Ishikawa (cell line): ENCODE measurements around the gene METTL22.

Source experiments
- CEBPB ChIP-seq: IDR thresholded peaks from 2 replicates; pipeline ENCODE4 v1.6.1; 2012
- CREB1 ChIP-seq: IDR thresholded peaks from 2 replicates; pipeline ENCODE4 v1.6.1; 2012; ENCODE audit warnings: low read depth
- EP300 ChIP-seq: IDR thresholded peaks from 2 replicates; pipeline ENCODE4 v1.6.1; 2012; ENCODE audit warnings: borderline replicate concordance
- FOXM1 ChIP-seq: IDR thresholded peaks from 2 replicates; pipeline ENCODE4 v1.6.1; 2012; ENCODE audit warnings: low read depth, borderline replicate concordance
- MAX ChIP-seq: IDR thresholded peaks from 2 replicates; pipeline ENCODE4 v1.6.1; 2012
- NFIC ChIP-seq: IDR thresholded peaks from 2 replicates; pipeline ENCODE4 v1.6.1; 2012
- RAD21 ChIP-seq: IDR thresholded peaks from 2 replicates; pipeline ENCODE4 v1.6.1; 2012; ENCODE audit warnings: low read depth
- REST ChIP-seq: IDR thresholded peaks from 2 replicates; pipeline ENCODE4 v1.6.1; 2012; ENCODE audit warnings: low read depth, mild to moderate bottlenecking
- TAF1 ChIP-seq: IDR thresholded peaks from 2 replicates; pipeline ENCODE4 v1.6.1; 2012; ENCODE audit warnings: low read depth, mild to moderate bottlenecking
- TCF12 ChIP-seq: IDR thresholded peaks from 2 replicates; pipeline ENCODE4 v1.6.1; 2012; ENCODE audit warnings: low read depth
- TEAD4 ChIP-seq: IDR thresholded peaks from 2 replicates; pipeline ENCODE4 v1.6.1; 2012
- USF1 ChIP-seq: IDR thresholded peaks from 2 replicates; pipeline ENCODE4 v1.6.1; 2012
- YY1 ChIP-seq: IDR thresholded peaks from 2 replicates; pipeline ENCODE4 v1.6.1; 2012; ENCODE audit warnings: low read depth
- ZBTB7A ChIP-seq: IDR thresholded peaks from 2 replicates; pipeline ENCODE4 v1.6.1; 2012; ENCODE audit warnings: low read depth

The METTL22 gene

GRCh38 chr16:8632675-8633182 lies 11.2 kb downstream of the METTL22 start:
- TF ChIP-seq FOXM1: no peak
- no peak for TF ChIP-seq NFIC
- TF ChIP-seq REST: no peak
- no peak for TF ChIP-seq EP300
- TF ChIP-seq USF1: no peak
- no peak for TF ChIP-seq CREB1
- no peak for TF ChIP-seq YY1

GRCh38 chr16:8634991-8635736 lies 13.7 kb downstream of the METTL22 start:
- TF ChIP-seq TAF1 (no peak), TCF12 (no peak), ZBTB7A (no peak), CREB1 (no peak), YY1 (no peak), REST (no peak), MAX (no peak), CEBPB (no peak), NFIC (no peak), USF1 (no peak)

GRCh38 chr16:8639694-8640093 lies 18.2 kb downstream of the METTL22 start:
- no peak for TF ChIP-seq TAF1
- TF ChIP-seq YY1: no peak
- TF ChIP-seq USF1: no peak
- no peak for TF ChIP-seq RAD21
- TF ChIP-seq ZBTB7A: no peak
- TF ChIP-seq NFIC: no peak
- TF ChIP-seq EP300: no peak
- TF ChIP-seq FOXM1: no peak
- TF ChIP-seq CEBPB: no peak
- TF ChIP-seq TCF12: no peak
- TF ChIP-seq CREB1: no peak
- no peak for TF ChIP-seq MAX
- TF ChIP-seq TEAD4: no peak

- TF ChIP-seq RAD21: no peak
- TF ChIP-seq ZBTB7A: no peak
- no peak for TF ChIP-seq FOXM1
- TF ChIP-seq CREB1: no peak
- TF ChIP-seq YY1: no peak
- no peak for TF ChIP-seq EP300
- TF ChIP-seq NFIC: no peak
- no peak for TF ChIP-seq MAX
- no peak for TF ChIP-seq CEBPB
Measured at GRCh38 chr16:8641671-8642070, 20.2 kb downstream of the METTL22 start.

- TF ChIP-seq FOXM1 (no peak), ZBTB7A (no peak), NFIC (no peak), EP300 (no peak), TEAD4 (no peak), YY1 (no peak), RAD21 (no peak), USF1 (no peak), REST (no peak), CREB1 (no peak)
Measured at GRCh38 chr16:8642146-8642545, 20.6 kb downstream of the METTL22 start.
